ENCODE measurements around the gene FOXN1. TPM values are rescaled to one million over a fixed set of nuclear protein-coding genes. Genes with fewer than 3 reads are reported as not detected.
"Not testable (repeated sequence)": the region's sequence is repeated elsewhere in the genome, so short reads cannot be mapped to it uniquely, and the experiment has no call there.

FOXN1 gene
- total RNA-seq, 1 donor from 2014 or later = not detected

DNA sequence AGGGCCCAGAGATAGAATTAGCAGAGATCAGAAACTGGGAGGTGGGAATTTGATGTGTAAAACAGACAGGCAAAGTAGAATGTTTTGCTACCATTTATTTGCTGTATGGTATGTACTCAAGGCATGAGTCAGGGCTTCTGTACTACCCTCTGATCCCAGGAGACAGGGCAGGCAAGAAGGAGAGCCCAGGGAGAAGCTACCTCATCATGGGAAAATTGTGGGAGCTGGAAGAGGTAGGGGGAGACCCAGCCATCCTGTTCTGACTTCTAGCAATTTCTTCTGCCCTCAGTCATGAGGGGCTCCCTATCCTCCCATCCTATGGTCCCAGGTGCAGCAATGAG, 66.9 kb downstream of the FOXN1 start:
- no peak for DNase-seq (ENCODE audit: low read depth in 2 of 2)

DNA sequence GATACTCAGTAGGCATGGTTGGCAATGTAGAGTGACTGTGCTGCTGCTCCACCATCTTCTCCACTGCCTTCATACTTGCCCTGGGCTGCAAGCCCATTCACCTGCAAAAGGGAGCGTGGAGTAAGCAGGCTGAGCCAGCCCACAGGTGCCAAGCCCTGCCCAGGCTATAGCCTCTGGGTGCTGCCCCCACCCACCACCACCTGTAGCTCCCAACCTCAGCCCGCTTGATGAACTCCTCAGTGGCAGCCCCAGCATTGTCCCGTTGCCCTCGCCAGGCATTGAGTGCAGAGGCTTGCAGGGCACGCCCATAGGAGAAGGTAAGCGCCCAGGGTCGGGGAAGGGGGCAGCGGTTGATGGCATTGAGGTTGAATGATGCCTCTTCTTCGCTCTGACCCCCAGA, 67.4 kb downstream of the FOXN1 start:
- DNase-seq (ENCODE audit: low read depth in 2 of 2) = no peak

DNA sequence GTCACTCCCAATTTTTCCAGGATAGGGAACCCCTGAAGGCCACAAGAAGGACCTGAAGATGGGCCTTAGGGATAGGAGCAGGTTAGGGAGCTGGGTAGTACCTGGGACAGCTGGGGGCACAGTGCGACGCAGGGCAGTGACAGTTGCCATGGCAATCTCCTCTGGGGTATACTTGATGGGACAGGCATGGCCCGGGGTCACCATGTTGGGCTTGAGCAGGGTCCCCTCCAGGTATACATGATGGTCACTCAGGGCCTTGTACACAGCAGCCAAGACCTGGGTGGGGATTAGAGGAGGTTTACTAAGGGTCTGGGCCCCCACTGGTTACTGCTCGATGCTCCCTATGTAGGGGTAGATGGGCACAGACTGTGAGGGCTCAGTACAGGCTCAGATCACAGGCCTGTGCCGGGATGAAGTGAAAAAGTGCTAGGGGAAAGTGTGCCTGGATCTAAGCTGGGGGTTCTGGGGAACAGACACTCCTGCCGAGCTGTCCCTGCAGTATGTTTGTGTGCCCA, 67.9 kb downstream of the FOXN1 start:
- no peak for DNase-seq (ENCODE audit: low read depth in 2 of 2)

DNA sequence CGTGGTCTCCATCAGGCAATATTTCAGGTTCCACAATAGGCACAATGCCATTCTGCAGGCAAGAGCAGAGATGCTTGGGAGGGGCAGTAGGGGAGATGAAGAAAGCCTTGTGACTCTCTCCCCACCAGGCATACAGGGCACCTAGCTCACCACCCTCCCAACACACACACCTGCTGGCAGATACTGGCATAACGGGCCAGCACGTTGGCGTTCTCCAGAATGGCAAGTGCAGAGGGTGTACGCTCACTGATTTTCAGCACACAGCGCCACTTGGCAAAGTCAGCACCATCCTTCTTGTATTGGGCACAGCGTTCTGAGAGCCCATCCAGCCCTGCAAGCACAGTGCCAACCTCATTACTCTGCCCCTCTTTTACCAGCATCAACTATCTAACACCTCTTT, 68.4 kb downstream of the FOXN1 start:
- no peak for DNase-seq (ENCODE audit: low read depth in 2 of 2)

DNA sequence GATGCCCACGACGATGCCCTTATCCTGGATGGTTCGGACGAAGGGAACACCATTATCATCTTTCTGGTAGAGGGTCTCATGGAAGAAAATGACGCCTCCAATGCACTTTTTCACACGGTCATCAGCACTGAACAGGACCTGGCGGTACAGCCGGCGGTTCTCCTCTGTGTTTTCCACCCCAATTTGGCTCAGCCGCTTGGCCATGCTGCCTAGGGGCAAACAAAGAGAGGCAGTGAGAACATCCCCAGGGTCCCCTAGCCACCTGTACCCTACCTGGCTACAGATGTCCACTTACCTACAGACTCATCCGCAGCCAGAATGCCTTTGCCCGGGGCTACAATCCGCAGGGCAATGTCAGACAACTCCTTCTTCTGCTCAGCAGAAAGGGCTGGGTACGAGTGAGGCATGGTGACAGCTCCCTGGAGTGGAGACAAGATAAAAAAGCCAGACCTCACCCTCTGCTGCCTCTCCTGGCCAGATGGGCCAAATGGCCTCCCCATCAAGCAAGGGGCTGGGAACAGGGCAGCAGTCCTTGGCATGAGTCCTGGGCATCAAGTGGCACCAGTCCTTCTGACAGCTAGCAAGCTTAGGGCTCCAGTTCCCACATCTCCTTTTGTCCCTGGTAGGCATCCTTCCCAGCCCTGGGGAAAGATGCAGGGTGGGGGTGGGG, 69.1 kb downstream of the FOXN1 start:
- no peak for DNase-seq (ENCODE audit: low read depth in 2 of 2)

DNA sequence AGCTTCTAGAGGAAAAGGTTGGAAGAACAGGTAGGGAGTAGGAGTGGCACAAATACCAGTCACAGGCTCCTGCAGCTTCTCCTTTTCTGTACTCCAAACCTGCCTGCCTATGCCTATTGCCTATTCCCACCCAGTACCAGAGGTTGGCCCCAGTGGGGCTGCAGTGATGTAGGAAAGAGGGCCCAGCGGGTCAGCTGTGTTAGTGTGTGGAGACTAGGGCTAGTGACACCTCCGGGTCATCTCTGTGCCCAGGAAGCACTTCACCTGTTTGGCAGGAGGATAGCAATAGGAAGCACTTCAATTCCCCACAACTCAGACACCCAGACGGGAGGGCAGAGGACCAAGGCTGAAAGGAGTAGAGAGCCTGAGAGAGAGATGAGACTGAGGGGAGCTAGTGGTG, 69.9 kb downstream of the FOXN1 start:
- DNase-seq (ENCODE audit: low read depth in 2 of 2) = not testable (repeated sequence)

DNA sequence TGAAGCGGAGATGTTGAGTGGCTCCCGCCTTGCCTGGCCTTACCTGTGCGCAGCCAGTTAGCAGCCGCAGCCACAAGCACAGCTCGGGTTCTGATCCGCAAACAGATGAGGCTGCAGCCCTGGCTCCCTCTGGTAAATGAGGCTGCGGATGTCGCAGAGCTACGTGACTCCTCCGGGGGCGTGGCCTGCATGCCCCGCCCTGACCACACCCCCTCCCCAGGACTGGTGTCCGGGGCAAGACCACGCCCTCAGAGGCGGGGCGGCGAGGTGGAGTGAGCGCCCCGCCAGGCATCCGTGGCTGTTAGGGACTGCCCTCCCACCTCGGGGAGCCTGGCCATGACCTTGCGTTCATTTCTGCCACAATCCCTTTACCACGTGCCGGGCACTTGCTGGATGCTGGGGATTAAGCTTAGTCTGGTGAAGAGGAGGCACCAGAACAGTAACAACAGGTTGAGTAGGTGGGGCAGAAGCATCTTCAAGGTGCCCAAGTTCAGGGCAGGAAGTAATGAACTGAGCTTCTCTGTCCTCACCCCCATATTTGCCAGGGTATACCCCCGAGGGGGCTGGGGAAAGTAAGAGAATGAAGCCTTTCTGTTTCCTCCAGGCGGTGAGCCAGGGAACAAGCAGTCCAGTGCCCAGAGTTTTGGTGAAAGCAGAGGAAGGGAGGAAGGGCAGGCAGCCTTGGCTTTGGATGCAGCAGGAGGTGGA, 70.8 kb downstream of the FOXN1 start, which contains the start of gene ALDOC:
Gene ALDOC (minus strand): TSS at position 138 of the 708 bp plus-strand sequence. CDS start 1,363 bp downstream, outside the sequence.
- peak; percentile 90 to 92 for DNase-seq (ENCODE audit: low read depth in 2 of 2)

DNA sequence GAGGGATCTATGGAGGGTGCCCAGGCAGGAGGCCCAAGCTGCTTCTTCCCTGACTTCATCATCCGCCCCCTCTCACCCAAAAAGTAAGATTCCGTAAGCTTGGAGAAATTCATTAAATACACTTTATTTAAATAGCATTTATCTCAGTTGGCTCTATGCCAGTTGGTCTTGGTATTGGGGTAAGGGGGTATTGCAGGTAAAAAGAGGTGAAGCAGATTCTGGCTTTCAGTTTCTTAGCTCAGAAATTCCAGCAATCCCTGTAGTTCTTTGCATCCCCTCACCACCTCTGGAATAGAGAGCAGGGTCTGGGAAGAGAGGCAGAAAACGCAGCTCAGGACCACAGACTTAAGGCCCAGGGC, 71.3 kb downstream of the FOXN1 start:
- no peak for DNase-seq (ENCODE audit: low read depth in 2 of 2)

DNA sequence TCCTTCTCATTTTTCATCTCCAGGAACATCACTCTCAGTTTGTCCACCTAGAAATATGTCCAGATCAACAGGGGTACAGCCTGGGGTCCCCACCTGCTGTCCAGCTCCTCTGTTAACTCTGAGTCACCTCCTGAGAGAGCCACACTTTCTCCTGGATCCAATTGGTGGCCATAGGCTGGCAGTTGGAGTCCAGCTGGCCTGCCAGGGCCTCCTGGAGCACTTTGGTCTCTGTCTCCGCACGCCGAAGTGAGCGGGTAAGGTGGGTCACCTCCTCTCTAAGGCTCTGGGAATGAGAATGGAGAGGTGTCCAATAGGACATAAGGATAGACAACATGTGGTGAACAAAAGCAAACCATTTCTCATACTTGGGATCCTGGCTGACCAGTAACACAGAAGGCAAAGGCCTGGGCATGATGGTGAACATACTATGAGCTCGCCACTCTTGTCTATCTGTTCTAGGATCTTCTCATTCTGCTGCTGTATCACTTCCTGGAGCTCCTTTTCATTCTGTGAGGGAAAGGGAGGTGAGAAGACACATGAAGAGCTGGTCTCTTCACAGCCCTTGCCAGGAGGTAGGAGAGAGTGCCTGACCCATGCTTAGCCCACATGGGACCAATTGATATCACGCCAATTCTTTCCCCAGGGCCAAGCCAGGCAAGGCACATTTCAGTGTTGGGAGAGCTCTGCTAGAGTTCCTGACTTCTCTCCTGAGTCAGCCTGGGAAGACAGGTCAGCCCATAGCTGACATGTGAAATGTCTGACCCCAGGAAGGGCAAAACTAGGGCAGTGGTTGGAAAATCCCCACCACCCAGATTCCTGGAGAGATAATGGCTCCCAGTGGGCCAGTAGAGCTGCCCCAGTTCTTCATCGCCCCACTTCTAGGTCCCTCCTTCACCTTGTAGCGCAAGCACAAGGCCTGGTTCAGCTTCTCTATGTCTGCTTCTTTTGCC, 72.4 kb downstream of the FOXN1 start:
- DNase-seq (ENCODE audit: low read depth in 2 of 2) = no peak

DNA sequence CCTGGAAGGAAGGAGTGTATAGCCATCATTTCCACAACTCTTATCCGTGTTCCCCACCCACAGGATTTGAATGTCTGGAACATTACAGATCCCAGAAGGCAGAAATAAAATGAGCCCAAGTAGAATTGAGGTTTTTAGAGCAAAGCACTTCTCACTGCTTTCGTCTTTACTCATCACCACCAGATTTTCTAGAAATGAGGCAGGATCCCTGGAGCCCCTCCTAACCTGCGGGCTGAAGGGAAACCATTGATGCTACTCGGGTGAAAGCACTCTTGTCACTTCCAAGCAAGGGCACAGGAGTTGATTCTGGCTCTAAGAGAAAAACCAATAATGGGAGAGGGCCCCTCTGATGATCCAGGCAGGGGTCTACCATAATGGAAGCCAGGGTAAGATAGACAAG, 73.4 kb downstream of the FOXN1 start:
- DNase-seq (ENCODE audit: low read depth in 2 of 2) = no peak

DNA sequence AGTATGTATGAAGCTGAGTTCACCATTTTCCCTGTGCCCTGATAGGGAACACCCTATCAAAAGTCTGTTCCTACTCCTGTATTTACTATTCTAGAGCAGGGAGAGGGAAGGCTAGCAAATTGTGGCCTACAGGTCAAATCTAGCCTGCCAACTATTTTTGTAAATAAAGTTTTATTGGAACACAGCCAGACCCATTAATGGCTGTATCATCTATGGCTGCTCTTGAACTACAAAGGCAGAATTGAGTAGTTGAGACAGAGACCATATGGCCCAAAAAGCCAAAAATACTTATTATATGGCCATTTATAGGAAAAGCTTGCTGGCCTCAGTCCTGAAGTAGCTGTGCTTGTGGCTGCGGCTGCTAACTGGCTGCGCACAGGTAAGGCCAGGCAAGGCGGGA, 74.8 kb downstream of the FOXN1 start:
- DNase-seq (ENCODE audit: low read depth in 2 of 2) = no peak

DNA sequence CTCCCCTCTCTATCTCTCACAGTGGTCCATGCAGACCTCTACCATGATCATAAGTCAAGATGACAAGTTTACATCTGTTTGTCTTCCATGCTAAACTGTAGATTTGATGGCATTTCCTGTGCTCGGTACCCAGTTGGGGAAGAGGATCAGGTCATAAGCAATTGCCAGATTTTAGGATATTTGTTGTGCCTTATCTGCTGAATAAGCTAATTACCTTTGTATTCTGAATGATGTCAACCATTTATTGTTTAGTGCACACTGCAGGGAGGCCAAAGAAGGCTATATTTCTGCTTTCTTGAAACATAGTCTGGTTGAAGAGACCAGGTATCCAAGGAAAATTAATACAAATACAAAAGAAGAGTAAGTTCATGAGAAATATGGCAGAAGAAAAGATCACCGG, 76.4 kb downstream of the FOXN1 start:
- no peak for DNase-seq (ENCODE audit: low read depth in 2 of 2)

DNA sequence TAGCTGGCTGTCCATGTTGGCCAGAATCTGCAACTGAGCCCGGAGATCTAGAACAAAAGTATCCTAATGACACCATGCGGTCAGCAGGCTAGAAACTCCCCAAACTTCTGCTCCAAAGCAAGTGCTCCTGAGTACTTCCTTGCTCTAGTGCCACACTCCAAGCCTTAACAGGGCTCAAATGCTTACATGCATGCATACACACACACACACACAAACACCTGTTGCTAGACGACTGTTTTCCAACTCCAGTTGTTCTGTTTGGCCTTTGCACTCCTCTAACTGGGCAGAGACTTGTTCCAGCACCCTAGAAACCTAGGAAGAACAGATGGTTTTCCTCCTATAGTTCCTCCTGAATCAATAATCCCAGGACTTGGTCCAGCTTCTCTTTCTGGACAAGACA, 78.3 kb downstream of the FOXN1 start:
- DNase-seq (ENCODE audit: low read depth in 2 of 2) = no peak

DNA sequence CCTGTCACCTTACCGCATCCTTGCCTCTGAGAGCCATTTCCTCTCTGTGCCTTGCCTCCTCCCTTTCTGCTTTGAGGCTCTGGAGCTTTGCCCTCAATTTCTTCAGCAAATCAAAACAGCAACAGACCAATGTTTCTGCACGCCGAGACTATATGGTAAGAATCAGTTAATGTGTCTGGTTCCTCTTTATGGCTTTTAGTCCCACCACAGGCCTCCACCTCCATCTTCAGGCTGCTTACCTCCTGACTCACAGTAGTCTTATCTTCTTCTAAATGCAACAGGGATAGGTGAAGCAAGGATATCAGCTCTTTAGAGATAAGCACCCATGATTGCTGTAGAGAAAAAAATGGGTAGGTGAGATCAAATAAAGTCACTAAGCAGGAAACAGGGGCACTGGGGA, 79.7 kb downstream of the FOXN1 start:
- DNase-seq (ENCODE audit: low read depth in 2 of 2) = no peak

Other genes starting within 250 kb of the FOXN1 start
- 10.3 and 26.4 TPM in 2 replicates for gene TMEM97, start 187.1 kb upstream of the FOXN1 start, total RNA-seq
- gene IFT20, start 170.9 kb upstream of the FOXN1 start, total RNA-seq = 42.3 and 43.3 TPM in 2 replicates
- gene TNFAIP1, start 170.6 kb upstream of the FOXN1 start, total RNA-seq = 70.6 and 98.0 TPM in 2 replicates
- gene POLDIP2, start 148.8 kb upstream of the FOXN1 start, total RNA-seq = 50.8 and 55.6 TPM in 2 replicates
- not detected in 2 replicates for gene SEBOX, start 141.1 kb upstream of the FOXN1 start, total RNA-seq
- under 0.01 TPM in 2 replicates for gene VTN, start 136.0 kb upstream of the FOXN1 start, total RNA-seq
- 1.5 and 2.4 TPM in 2 replicates for gene SARM1, start 134.7 kb upstream of the FOXN1 start, total RNA-seq
- 0.44 and 0.60 TPM in 2 replicates for gene SLC46A1, start 100.1 kb upstream of the FOXN1 start, total RNA-seq
- gene SLC13A2, start 32.7 kb upstream of the FOXN1 start, total RNA-seq = not detected in 2 replicates
- 21.1 and 26.4 TPM in 2 replicates for gene UNC119, start 46.3 kb downstream of the FOXN1 start, total RNA-seq
- 43.8 and 47.4 TPM in 2 replicates for gene PIGS, start 65.2 kb downstream of the FOXN1 start, total RNA-seq
- 26.2 and 32.7 TPM in 2 replicates for gene ALDOC, start 70.5 kb downstream of the FOXN1 start, total RNA-seq
- 6.2 and 12.4 TPM in 2 replicates for gene SPAG5, start 92.7 kb downstream of the FOXN1 start, total RNA-seq
- gene RSKR, start 107.8 kb downstream of the FOXN1 start, total RNA-seq = 2.2 and 3.2 TPM in 2 replicates
- gene BLTP2, start 138.8 kb downstream of the FOXN1 start, total RNA-seq = 107 and 151 TPM in 2 replicates
- 61.7 and 105 TPM in 2 replicates for gene SDF2, start 155.6 kb downstream of the FOXN1 start, total RNA-seq
- 34.2 and 42.3 TPM in 2 replicates for gene SUPT6H, start 155.9 kb downstream of the FOXN1 start, total RNA-seq
- gene PROCA1, start 205.5 kb downstream of the FOXN1 start, total RNA-seq = 0.20 and 0.22 TPM in 2 replicates
- 11.3 and 22.2 TPM in 2 replicates for gene RAB34, start 211.5 kb downstream of the FOXN1 start, total RNA-seq
- 479 and 600 TPM in 2 replicates for gene RPL23A, start 213.6 kb downstream of the FOXN1 start, total RNA-seq
- gene TLCD1, start 219.9 kb downstream of the FOXN1 start, total RNA-seq = 0.87 and 1.2 TPM in 2 replicates
- 1.3 and 1.6 TPM in 2 replicates for gene NEK8, start 222.4 kb downstream of the FOXN1 start, total RNA-seq
- gene TRAF4, start 237.7 kb downstream of the FOXN1 start, total RNA-seq = 22.2 and 26.2 TPM in 2 replicates